Tibial nerve (tissue), 4 donors: ENCODE measurements around the gene BCAT1. TPM values are rescaled to one million over a fixed set of nuclear protein-coding genes. Genes with fewer than 3 reads are reported as not detected.

Experiments
- DNase-seq, 2 donors: peaks; one replicate each; pipeline ENCODE4 v3.0.0-alpha.2; 2019; ENCODE audit warnings: low spot score in 2 of 2
- H3K27ac ChIP-seq, 4 donors: fragments of 200-600 bp; sonication (generic) in 3 of 4; one replicate each; pipeline ENCODE4 v1.5.1; 2017 to 2019; ENCODE audit warnings: mild to moderate bottlenecking in 1 of 4
- H3K27me3 ChIP-seq, 2 donors: fragments of 200-600 bp; sonication (generic) in 1 of 2; one replicate each; pipeline versions ENCODE4 v1.5.1 to v1.6.0; 2017 to 2019
- H3K36me3 ChIP-seq, 3 donors: fragments of 200-600 bp; sonication (generic); one replicate each; pipeline ENCODE4 v1.5.1; 2018 to 2019
- H3K4me1 ChIP-seq, 4 donors: fragments of 200-600 bp; sonication (generic) in 3 of 4; one replicate each; pipeline ENCODE4 v1.5.1; 2017 to 2019
- H3K4me3 ChIP-seq, 4 donors: fragments of 200-600 bp; sonication (generic) in 3 of 4; one replicate each; pipeline ENCODE4 v1.5.1; 2017 to 2019; ENCODE audit warnings: mild to moderate bottlenecking in 1 of 4, moderate library complexity in 1 of 4
- H3K9me3 ChIP-seq, 4 donors: fragments of 200-600 bp; sonication (generic) in 3 of 4; one replicate each; pipeline ENCODE4 v1.5.1; 2017 to 2019
- CTCF ChIP-seq, 5 experiments: fragments of 200-600 bp in 3 of 5; fragments of 450-650 bp in 2 of 5; sonication (generic) in 3 of 5; IDR thresholded peaks; one replicate each; pipeline ENCODE4 v1.5.1; 2016 to 2019; ENCODE audit warnings: antibody characterized with exemption in 5 of 5, mild to moderate bottlenecking in 3 of 5, moderate library complexity in 2 of 5
- EP300 ChIP-seq, 2 donors: sonication (generic); formaldehyde crosslinking; IDR thresholded peaks; one replicate each; pipeline ENCODE4 v1.6.1; 2017; ENCODE audit warnings: antibody characterized with exemption in 2 of 2, mild to moderate bottlenecking in 1 of 2
- POLR2A ChIP-seq, 2 donors: fragments of 450-650 bp; IDR thresholded peaks; one replicate each; pipeline ENCODE4 v1.6.1; 2017; ENCODE audit warnings: antibody characterized with exemption in 2 of 2, mild to moderate bottlenecking in 2 of 2, moderate library complexity in 2 of 2
- WGBS, 2 donors: methylation state at CpG; one replicate each; pipeline ENCODE4 v1.1.5; 2018; 5-methylcytosine and 5-hydroxymethylcytosine counted together
- total RNA-seq, 4 donors: library from RNA; depleted of rRNA; stranded (reverse); fragments of >200 nt; gene quantifications; one replicate each; pipeline ENCODE4 v1.1.0, GENCODE V29; 2016

The BCAT1 gene
- total RNA-seq, 4 donors from 2014 or later = 17.8 to 41.1 (median 35.0) TPM

DNA sequence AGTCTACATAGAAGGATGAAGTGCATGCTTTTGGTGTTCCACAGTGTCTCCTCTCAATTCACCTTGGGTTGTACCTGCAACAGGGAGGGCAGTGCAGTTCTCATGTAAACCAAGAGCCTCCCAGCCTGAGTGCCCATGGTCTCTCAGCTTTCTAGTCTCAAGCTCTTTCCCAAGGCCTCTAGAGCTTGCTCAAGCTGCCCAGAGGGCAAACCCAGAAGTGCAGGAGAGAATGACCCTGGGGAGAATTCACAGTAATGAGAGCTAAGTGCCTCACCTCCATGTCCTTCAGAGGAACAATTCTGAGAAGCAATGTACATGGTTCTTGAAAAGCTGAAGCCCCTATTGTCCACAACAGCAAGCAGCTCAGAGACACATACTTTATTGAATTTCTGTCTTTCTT lies 180.5 kb downstream of the BCAT1 start:
- Histone ChIP-seq H3K4me1 (no peaks in the 10 kb centered on the region), H3K27ac (no peak overlapping the region), H3K4me3 (no peak overlapping the region), H3K9me3 (peaks cover 0 to 16% (median 0%) of the 10 kb centered on the region in 4 donors), H3K27me3 (no peaks in the 10 kb centered on the region), H3K36me3 (no peaks in the 10 kb centered on the region)
- TF ChIP-seq EP300 (IDR thresholded peaks at IDR 0.05) (no peak), CTCF (IDR thresholded peaks at IDR 0.05) (no peak), POLR2A (IDR thresholded peaks at IDR 0.05) (no peak)
- no peak for DNase-seq

GRCh38 chr12:24767016-24767415 lies 181.9 kb downstream of the BCAT1 start:
- 90% methylated on average over 1 of the region's 1 CpG for WGBS, 2 donors
- TF ChIP-seq POLR2A (IDR thresholded peaks at IDR 0.05) (no peak), EP300 (IDR thresholded peaks at IDR 0.05) (no peak), CTCF (IDR thresholded peaks at IDR 0.05) (no peak)
- Histone ChIP-seq H3K27me3 (no peaks in the 10 kb centered on the region), H3K4me1 (no peaks in the 10 kb centered on the region), H3K4me3 (no peak overlapping the region), H3K36me3 (no peaks in the 10 kb centered on the region), H3K9me3 (peaks cover 0 to 16% (median 0%) of the 10 kb centered on the region in 4 donors), H3K27ac (no peak overlapping the region)
- DNase-seq = no peak

DNA sequence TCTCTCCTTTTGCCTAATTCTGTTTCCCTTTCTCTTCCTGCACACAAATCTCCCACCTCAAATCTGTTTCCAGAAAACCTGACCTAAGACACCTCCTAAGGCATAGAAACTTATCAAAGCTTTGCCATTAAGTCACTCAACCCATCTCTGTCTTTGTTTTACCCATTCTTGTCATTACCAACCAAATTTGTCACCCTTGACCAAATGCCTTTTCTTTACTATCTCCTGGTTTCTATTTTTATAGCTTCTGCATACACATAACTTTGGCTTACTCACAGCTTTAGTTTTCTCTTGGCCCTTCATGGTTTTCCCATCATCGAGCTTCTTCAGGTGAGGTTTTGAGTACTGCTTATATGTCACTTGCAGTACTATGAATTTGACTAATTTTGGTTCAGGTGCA lies 184.2 kb downstream of the BCAT1 start:
- H3K4me1 ChIP-seq = peaks cover 0 to 9% (median 2%) of the 10 kb centered on the region in 4 donors
- no peak for DNase-seq
- TF ChIP-seq CTCF (IDR thresholded peaks at IDR 0.05) (no peak), POLR2A (IDR thresholded peaks at IDR 0.05) (no peak), EP300 (IDR thresholded peaks at IDR 0.05) (no peak)
- WGBS, 2 donors = 90 to 100% methylated on average over 1 of the region's 1 CpG
- no peak overlapping the region for H3K4me3 ChIP-seq
- no peaks in the 10 kb centered on the region for H3K36me3 ChIP-seq
- no peak overlapping the region for H3K27ac ChIP-seq
- no peaks in the 10 kb centered on the region for H3K27me3 ChIP-seq
- peaks cover 0 to 16% (median 0%) of the 10 kb centered on the region in 4 donors for H3K9me3 ChIP-seq

- TF ChIP-seq CTCF (IDR thresholded peaks at IDR 0.05) = no peak
- Histone ChIP-seq H3K27ac (no peak overlapping the region), H3K4me3 (no peak overlapping the region), H3K4me1 (peaks cover 0 to 9% (median 2%) of the 10 kb centered on the region in 4 donors), H3K9me3 (no peaks in the 10 kb centered on the region), H3K27me3 (no peaks in the 10 kb centered on the region), H3K36me3 (no peaks in the 10 kb centered on the region)
- 62 to 70% methylated on average over 5 of the region's 5 CpGs for WGBS, 2 donors
- no peak for DNase-seq
Observed at GRCh38 chr12:24760606-24761378, 188.1 kb downstream of the BCAT1 start.

DNA sequence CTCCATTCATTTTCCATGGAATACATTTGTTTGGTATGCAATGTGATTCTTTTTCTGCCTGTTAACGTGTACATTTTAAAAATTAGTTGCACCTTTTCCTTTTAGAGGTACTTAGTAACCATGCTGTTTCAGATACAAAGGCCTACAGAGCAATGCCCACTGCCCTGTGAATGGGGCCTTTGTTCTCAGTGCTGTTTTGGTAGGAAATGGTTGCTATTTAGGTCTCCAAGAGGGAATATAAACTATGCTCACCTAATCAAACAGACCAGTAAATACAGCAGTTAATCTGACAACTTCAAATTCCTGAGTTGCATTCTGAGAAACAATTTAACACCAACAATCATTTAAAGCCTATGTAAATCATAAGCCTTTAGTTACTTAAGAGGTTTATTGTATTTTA lies 188.7 kb downstream of the BCAT1 start:
- no peak for DNase-seq
- H3K36me3 ChIP-seq = no peaks in the 10 kb centered on the region
- 33 to 42% methylated on average over 1 of the region's 1 CpG for WGBS, 2 donors

More for the DNA sequence above, 188.7 kb downstream of the BCAT1 start:
- Histone ChIP-seq H3K9me3 (no peaks in the 10 kb centered on the region), H3K4me1 (peaks cover 0 to 9% (median 2%) of the 10 kb centered on the region in 4 donors), H3K4me3 (no peak overlapping the region), H3K27me3 (no peaks in the 10 kb centered on the region), H3K27ac (no peak overlapping the region)
- no peak for TF ChIP-seq EP300 (IDR thresholded peaks at IDR 0.05)
- TF ChIP-seq POLR2A (IDR thresholded peaks at IDR 0.05) = no peak
- TF ChIP-seq CTCF (IDR thresholded peaks at IDR 0.05) = no peak

Other genes starting within 250 kb of the BCAT1 start
- 1 to 10 TPM in 1 of 4 donors, under 1 TPM in 1, not detected in 2; 0.21 to 2.0 TPM for gene DNAI7, start 246.1 kb upstream of the BCAT1 start, total RNA-seq
- 10 to 100 TPM; 24.0 to 54.2 (median 50.0) TPM for gene ETFRF1, start 246.1 kb upstream of the BCAT1 start, total RNA-seq